Neutrophil (primary cell): Measurements from ENCODE around the gene TMEM255B.

Source experiments
- H3K27ac ChIP-seq: fragments of 200-600 bp; sonication (generic); 2 replicates; pipeline ENCODE4 v1.5.1; 2016; ENCODE audit warnings: mild to moderate bottlenecking, moderate library complexity
- H3K27me3 ChIP-seq: fragments of 200-600 bp; sonication (generic); 2 replicates; pipeline ENCODE4 v1.6.0; 2016; ENCODE audit warnings: mild to moderate bottlenecking
- H3K36me3 ChIP-seq: fragments of 200-600 bp; sonication (generic); 2 replicates; pipeline ENCODE4 v1.5.1; 2017
- H3K4me1 ChIP-seq, 2 experiments: fragments of 200-600 bp in 1 of 2; sonication (generic) in 1 of 2; 1 replicate in 1 of 2; 2 replicates in 1 of 2; pipeline versions ENCODE4 v1.5.1 to v1.6.1; 2013 to 2016; ENCODE audit warnings: low read depth in 1 of 2, low read length in 1 of 2, mild to moderate bottlenecking in 1 of 2, moderate library complexity in 1 of 2; ENCODE audit not compliant: control insufficient read depth in 1 of 2, insufficient read depth in 1 of 2
- H3K4me3 ChIP-seq, 2 experiments: fragments of 200-600 bp in 1 of 2; sonication (generic) in 1 of 2; 1 replicate in 1 of 2; 2 replicates in 1 of 2; pipeline ENCODE4 v1.5.1; 2013 to 2016; ENCODE audit warnings: low read depth in 1 of 2, low read length in 1 of 2, mild to moderate bottlenecking in 1 of 2, moderate library complexity in 1 of 2
- H3K9me3 ChIP-seq: fragments of 200-600 bp; sonication (generic); 2 replicates; pipeline ENCODE4 v1.5.1; 2016
- TF ChIP-seq, protein P1 (sequence below): fragments of 200-600 bp; sonication (generic); IDR thresholded peaks from 2 replicates; pipeline ENCODE4 v1.5.1; 2016; ENCODE audit warnings: antibody characterized with exemption

Gene TMEM255B

DNA sequence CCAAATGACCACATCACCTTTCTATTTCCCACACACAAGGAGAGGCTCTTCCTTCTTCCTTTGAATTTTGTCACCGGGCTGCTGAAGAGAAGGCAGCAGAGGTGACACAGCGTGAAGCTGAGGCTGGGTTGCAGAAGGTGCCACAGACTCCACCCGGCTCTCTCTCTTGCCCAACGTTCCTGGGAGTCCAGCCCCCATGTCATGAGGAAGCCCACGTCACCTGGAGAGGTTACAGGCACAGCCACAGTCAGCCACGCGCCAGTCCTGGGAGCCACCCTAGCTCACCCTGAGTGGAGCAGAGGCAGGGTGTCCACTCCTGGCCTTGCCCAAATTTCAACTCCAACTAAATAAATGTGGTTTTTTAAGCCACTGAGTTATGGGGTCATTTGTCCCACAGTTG is 4.8 kb upstream of the TMEM255B start:
- Histone ChIP-seq H3K4me1 (peaks cover 18 to 24% of the 10 kb centered on the region in 2 experiments), H3K9me3 (no peaks in the 10 kb centered on the region), H3K27ac (no peak overlapping the region), H3K36me3 (no peaks in the 10 kb centered on the region), H3K27me3 (peaks cover 14% of the 10 kb centered on the region), H3K4me3 (no peak overlapping the region)
- TF ChIP-seq, protein P1, sequence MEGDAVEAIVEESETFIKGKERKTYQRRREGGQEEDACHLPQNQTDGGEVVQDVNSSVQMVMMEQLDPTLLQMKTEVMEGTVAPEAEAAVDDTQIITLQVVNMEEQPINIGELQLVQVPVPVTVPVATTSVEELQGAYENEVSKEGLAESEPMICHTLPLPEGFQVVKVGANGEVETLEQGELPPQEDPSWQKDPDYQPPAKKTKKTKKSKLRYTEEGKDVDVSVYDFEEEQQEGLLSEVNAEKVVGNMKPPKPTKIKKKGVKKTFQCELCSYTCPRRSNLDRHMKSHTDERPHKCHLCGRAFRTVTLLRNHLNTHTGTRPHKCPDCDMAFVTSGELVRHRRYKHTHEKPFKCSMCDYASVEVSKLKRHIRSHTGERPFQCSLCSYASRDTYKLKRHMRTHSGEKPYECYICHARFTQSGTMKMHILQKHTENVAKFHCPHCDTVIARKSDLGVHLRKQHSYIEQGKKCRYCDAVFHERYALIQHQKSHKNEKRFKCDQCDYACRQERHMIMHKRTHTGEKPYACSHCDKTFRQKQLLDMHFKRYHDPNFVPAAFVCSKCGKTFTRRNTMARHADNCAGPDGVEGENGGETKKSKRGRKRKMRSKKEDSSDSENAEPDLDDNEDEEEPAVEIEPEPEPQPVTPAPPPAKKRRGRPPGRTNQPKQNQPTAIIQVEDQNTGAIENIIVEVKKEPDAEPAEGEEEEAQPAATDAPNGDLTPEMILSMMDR: no peak

GRCh38 chr13:113754691-113755090 is 4.3 kb upstream of the TMEM255B start:
- Histone ChIP-seq H3K36me3 (no peaks in the 10 kb centered on the region), H3K4me1 (peaks cover 22 to 29% of the 10 kb centered on the region in 2 experiments), H3K27ac (no peak overlapping the region), H3K9me3 (no peaks in the 10 kb centered on the region), H3K27me3 (peaks cover 18% of the 10 kb centered on the region), H3K4me3 (no peak overlapping the region)
- TF ChIP-seq, protein P1: no peak

GRCh38 chr13:113756441-113757097 is 2.5 kb upstream of the TMEM255B start:
- peaks cover 37% of the 10 kb centered on the region for H3K27me3 ChIP-seq
- TF ChIP-seq, protein P1: no peak

GRCh38 chr13:113759525-113760137 is 605 bp downstream of the TMEM255B start:
- no peaks in the 10 kb centered on the region for H3K9me3 ChIP-seq
- H3K36me3 ChIP-seq: no peaks in the 10 kb centered on the region
- H3K27ac ChIP-seq: peak overlapping the region; percentile 96
- peak overlapping the region; percentile 92 to 99 for H3K4me3 ChIP-seq
- TF ChIP-seq, protein P1: no peak
- H3K4me1 ChIP-seq: peaks cover 26 to 36% of the 10 kb centered on the region in 2 experiments
- H3K27me3 ChIP-seq: peaks cover 49% of the 10 kb centered on the region

More at GRCh38 chr13:113756441-113757097, 2.5 kb upstream of the TMEM255B start:
- Histone ChIP-seq H3K4me1 (peaks cover 26 to 36% of the 10 kb centered on the region in 2 experiments), H3K4me3 (no peak overlapping the region), H3K27ac (no peak overlapping the region), H3K36me3 (no peaks in the 10 kb centered on the region), H3K9me3 (no peaks in the 10 kb centered on the region)

DNA sequence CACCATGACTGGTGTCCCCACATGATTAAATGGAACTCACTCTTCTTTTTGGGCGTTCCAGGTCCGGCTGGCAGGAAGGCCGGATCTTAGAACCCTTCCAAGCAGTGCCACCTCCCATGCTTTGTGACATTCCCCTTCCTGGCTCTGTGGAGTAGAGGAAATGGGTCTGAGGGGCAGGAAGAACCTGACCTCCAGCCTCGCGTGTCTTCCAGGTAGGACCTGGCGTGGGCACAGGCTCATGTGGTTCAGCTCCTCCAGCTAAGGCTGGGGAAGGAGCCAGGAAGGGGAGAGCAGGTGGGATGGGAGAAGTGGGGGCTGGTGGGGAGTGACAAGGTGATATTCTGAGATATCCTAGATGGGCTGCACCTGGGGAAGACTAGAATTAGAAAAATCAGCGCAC is 2.1 kb downstream of the TMEM255B start:
- no peaks in the 10 kb centered on the region for H3K36me3 ChIP-seq
- H3K27ac ChIP-seq: no peak overlapping the region
- no peak overlapping the region for H3K4me3 ChIP-seq
- H3K27me3 ChIP-seq: peaks cover 49% of the 10 kb centered on the region
- TF ChIP-seq, protein P1: no peak
- no peaks in the 10 kb centered on the region for H3K9me3 ChIP-seq
- H3K4me1 ChIP-seq: peaks cover 26 to 36% of the 10 kb centered on the region in 2 experiments
